CD4-positive, alpha-beta T cell treated with Interleukin-12 subunit alpha and Interleukin-12 subunit beta, for 1 hour (primary cell): Measurements from ENCODE around the gene EPN2.
"Not testable (repeated sequence)": the region's sequence is repeated elsewhere in the genome, so short reads cannot be mapped to it uniquely, and the experiment has no call there.

ENCODE experiments used
- DNase-seq: peaks from one replicate; pipeline ENCODE4 v3.0.0-alpha.2; 2020

The EPN2 gene

DNA sequence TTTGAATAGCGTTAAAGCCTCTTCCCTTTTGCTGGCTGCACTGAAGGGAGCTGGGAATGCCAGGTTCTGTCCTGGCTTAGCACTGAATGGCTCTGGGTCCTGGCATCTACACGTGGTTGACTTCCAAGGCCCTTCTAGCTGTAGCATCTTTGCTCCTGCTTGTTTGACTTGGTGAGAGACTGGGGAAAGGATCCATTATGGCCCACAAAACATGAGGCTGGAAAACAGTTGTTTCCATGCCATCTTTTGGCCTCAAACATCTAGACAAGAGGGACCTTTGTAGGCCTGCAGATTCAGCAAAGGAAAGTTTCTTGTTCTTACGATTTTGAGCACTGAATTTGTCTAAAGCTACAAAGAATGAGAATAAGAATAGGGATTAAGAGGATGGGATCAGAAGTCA is 32.5 kb downstream of the EPN2 start:
- DNase-seq = no peak

DNA sequence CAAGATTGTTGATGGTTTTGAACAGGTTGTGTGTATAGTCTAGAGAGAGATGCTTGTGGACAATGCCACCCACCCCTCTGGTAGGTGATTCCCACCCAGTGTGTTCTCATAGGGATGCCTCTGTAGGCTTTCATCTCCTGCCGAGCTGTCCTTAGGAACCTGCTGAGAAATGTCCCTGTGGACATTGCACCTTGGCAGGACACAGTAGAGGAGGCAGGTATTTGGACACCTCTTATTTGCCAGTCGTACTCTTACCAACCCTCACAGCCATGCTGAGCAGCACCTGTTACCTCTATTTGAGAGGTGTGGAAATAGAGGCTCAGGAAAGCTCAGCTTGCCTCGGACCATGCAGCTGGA is 33.2 kb downstream of the EPN2 start:
- DNase-seq = no peak

DNA sequence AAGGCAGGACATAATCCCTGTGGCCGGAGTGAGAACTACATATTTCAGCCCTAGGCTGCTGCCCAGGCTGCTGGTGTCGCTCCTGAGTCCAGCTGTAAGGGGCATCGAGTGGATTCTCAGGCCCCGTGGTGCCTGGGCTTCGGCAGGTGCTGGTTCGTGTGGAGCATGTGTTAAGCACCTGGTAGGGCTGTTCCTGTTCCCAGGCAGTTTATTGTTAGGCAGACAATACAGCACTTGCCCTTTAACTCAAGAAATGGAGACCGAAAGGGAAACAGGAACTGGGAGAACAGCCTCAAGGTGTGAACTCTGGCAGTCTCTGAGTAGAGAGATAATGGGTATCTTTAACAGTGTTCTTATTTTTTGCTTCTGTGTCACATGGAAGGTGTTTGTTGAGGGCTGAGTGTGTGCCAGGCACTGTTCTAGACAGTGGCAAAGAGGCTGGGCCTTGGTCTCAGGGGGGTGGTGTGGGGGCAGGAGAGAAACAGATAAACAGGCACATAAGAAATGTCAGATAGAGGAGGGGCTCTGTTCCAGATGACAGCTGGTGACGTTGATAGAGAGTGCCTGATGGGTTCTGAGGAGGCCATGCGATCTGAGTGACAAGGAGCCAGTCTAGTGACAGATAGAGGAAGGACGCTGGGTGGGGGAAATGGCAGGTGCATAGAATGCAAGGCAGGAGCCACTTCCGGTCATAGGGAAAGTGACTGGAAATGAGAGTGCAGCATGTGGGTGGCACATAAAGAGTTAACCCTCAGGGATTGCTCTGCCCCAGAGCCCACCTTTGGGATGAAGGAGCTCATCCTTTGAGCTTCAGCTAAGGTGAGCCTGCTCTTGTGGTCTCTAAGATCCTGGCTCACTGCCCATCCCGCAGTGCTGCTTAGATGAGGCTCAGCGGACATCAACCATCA is 33.8 kb downstream of the EPN2 start:
- DNase-seq = no peak

GRCh38 chr17:19271780-19272357 is 34.7 kb downstream of the EPN2 start:
- DNase-seq = no peak

- no peak for DNase-seq
Measured at GRCh38 chr17:19273731-19274130, 36.6 kb downstream of the EPN2 start.

DNA sequence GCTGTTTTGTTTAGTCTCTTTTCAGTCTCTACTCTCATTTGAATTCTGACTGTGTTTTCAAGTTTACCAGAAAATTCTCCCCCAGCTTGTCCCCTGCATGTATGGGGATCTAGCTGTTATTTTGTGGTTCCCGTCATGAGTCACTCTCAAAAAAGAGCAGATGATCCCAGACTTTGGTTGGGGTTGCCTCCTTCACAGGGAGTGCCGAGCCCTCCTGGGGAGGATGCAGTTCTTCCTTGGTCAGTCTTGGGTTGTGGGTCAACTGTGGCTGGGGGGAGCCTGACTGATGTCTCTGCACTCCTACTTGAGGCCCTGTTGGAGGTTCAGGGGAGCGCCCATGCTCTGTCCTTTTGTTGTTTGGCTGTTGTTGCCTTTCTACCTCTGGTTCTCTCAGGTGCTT is 37.7 kb downstream of the EPN2 start:
- no peak for DNase-seq

DNA sequence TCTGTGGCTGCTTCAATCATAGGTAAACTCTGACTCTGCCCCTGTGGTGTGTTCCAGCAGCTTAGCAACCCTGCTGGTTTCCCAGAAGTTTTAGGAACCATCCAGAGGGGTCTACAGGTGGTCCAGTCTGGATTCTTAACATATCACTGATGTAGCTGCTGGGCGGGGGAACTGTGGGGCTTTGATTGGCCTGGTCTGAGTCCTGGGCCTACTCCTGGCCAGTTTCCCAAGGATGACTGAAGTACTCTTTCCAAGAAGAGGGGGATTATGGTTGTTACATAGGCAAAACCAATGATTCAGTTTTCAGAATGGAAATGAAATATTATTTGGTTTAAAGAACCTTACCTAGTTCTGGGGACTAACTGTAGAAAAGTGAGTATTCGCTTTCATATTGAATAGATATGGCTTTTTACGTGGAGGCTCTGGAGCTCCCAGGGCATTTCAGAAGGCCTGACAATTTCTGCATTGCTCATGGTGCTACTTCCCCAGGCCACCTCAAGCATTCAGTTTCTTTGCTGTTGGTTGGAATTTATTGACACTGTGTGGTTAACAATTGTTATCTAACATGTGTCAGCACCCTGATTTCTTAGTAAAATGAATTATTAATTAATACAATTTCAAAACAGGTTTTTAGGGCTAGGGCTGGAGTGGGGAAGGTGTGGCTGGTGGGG is 38.4 kb downstream of the EPN2 start:
- DNase-seq = no peak

- not testable (repeated sequence) for DNase-seq
Measured at GRCh38 chr17:19278284-19278683, 41.1 kb downstream of the EPN2 start.

DNA sequence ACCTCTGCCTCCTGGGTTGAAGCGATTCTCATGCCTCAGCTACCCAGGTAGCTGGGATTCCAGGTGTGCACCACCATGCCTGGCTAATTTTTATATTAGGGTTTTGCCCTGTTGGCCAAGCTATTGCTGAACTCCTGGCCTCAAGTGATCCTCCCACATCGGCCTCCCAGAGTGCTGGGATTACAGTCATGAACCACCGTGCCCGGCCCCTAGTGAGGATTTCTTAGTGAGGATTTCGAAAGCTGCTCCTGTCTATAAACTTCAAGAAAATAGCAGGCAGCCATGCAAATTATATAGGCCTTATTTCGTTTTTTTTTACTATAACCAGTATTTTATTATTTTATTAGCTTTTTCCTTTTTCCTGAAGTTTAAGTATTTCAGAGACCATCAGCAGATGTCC is 41.6 kb downstream of the EPN2 start:
- DNase-seq = no peak

DNA sequence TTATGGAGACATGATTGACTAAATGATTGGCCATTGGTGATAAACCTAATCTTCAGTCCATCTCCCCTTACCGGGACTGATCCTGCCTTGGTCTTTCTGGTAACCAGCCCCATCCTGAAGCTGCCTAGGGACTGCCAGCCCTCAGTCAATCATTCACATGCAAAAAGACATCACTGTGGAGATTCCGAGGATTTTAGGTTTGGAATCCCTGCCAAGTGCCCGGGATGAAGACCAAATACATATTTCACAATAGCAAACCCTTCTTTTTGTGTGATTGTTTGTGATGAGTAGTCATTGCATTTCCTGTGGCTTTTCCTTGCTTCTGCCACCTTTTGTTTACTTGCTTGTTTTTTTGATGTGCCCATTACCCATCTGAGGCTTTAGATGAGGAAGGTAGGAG is 44.0 kb downstream of the EPN2 start:
- DNase-seq = no peak

GRCh38 chr17:19284005-19284959 is 47.1 kb downstream of the EPN2 start:
- peak; percentile 7 for DNase-seq

DNA sequence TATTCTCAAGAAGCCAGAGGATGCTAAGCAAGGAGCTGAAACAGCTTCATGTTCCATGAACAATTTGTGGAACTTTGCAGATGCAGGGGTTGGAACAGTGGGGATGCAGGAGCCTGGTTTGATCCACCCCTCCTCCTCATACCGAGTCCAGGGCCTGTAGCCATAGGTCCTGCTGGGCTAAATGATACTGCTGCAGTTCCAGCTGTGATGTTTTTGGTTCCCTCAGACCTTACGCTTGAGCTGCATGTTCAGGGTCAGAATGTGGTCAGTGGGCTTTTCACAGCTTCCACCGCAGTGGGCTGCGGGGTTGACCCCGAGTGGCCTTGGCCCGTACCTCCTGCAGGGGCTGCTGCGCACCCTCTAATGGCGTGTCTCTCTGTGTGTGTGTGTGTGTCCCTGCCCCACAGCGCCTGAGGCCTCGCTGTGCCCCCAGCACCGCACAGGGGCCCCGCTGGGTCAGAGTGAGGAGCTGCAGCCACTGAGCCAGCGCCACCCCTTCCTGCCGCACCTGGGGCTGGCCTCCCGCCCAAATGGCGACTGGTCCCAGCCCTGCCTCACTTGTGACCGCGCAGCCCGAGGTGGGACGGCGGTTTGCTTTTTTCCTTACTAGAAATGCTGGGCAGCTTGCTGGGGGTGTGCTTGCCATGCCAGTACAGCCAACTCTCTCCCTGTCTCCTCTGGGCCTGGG is 48.2 kb downstream of the EPN2 start:
- DNase-seq = no peak

- no peak for DNase-seq
Measured at GRCh38 chr17:19286751-19287341, 49.7 kb downstream of the EPN2 start.

DNA sequence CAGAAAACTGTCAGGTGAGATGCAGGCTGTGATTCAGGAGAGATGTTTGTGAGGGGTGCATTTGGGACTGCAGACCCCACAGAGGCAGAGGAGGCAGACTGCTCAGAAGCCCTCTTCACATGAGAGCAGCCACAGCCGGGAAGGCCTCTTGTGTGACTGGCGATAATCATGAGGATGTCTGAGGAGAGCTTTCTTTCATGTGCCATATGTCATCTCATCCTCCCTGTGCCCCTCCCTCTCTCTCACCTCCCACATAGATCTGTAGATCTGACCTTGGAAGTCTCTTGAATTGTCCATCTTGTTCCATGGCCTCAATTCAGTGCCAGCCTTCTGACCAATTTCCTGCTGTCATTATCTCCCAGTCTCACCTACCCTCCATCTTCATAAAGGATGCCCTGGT is 50.5 kb downstream of the EPN2 start:
- DNase-seq = no peak

DNA sequence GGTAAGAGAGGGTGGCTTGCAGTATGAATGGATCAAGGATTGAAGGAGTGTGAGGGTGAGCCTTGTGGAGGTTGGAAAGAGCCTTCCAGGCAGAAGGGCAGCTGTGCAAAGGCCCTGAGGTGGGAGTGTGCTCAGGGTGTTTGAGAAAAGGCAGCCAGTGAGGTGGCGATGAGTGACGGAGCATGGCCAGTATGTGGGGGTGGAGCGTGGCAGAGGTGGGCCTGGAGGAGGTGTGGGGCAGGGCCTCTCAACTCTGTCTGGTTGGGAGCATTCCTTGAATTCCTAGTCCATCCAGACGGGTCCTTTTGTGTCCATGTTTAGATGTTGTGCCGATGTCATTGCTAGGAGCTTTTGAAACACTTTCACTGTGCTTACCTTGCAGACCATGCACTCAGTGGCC is 51.3 kb downstream of the EPN2 start:
- DNase-seq = no peak

DNA sequence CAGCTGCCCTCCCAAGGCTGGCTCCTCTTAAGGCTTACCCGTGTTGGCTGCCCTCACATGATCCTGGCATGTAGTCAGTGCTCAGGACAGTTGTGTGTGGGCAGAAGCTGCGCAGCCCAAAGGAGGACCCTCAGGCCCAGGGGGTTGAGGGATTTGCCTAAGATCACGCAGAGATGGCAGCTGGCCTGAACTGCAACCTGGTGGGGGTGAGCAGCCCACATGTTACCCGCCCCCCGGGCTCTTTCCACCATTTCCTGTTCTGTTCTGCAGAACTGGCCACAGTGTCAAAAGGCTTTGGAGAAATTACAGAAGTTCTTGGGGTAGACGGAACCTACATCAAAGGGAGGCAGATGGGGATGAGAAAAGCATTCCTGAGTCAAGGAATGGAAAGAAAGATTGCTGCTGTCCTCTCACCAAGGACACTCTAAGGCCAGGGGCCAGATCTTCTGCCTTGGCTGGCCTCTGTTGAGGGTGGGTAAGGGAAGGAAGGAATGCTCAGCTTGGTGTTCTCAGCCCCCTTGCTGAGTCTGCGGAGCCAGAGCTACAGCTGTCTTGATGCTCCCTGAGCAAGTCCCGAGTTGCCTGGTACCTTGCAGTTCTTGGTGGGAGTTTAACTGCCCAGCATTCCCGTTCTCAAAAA is 53.0 kb downstream of the EPN2 start:
- no peak for DNase-seq

DNA sequence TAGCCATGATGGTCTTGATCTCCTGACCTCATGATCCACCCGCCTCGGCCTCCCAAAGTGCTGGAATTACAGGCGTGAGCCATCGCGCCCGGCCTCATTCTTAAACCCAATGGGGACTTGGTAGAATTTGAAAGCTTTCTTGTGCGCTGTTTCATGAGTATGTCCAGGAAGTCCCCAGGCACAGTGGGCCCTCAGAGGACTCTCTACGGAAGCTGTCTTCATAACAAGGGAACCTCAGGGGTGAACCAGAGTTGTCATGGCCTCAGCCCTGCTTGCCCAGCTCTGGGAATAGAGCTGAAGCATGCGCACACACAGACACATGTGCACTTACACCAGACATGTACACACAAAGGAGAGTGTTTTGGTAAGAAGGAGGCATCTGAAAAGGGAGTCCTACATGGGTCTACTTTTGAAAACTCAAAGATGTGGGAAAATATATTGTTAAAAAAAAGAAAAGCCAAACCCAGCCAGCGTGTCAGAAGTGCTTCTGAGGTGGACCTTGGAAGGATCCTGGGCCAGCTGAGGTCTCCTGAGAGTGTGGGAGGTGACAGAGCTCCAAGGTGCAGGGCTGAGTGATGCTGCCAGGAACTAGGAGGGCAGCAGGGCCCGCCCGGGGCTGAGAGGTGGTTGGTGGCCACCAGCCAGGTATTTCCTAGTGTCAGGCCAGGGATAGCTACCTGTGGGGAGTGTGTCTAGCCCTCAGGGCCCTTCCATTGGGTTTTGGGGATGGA is 54.6 kb downstream of the EPN2 start:
- DNase-seq = no peak

DNA sequence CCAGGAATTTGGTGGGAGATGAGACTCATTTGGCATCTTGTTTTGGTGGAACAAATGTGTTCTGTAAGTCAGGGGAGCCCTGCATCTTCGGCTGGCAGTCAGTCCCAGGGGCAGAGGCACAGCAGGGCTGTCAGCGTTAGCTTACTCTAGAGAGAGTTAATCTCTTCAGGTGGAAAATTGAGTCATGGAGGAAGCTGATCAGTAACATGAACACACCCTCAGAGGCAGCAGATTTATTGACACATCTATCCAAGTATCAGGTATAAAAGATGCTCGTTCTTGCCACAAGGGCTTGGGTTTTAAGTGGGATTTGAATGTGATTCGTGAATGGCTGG is 55.2 kb downstream of the EPN2 start:
- no peak for DNase-seq

- DNase-seq = no peak
Measured at GRCh38 chr17:19294443-19294842, 57.3 kb downstream of the EPN2 start.

DNA sequence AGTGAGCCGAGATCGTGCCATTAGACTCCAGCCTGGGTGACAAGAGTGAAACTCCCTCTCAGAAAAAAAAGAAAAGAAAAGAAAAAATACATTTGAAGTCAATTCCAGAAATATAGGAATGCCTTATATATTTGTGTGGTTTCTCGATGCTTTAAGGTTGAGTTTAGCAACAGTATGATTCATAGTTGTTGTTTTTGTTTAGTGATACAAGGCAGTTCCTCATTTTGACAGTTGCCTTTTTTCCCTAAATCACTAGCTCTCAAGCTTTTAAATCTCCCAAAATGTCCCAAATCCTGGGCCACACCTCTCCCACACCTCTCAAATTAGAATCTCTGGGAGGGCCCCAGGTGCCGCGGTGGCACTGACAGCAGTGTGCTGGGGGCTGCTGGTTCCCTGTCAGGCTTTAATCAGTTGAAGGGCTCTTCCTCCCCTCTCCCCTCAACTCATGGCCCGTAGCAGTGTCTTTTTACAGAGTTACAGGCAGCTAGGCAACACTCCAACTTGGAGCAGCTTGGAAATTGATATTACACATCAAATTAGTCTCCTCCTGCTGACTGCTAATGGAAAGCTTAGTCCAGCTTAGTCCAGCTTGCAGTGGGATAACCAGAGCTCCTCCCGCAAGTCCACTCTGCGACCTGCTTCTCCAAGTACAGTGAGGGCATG is 58.4 kb downstream of the EPN2 start:
- DNase-seq = no peak
